Panc1 (cell line): ENCODE data around the gene DOK5. TPM values are rescaled to one million over a fixed set of nuclear protein-coding genes. Genes with fewer than 3 reads are reported as not detected.

Experiments
- ATAC-seq: fragments of 200-7000 bp; cut with Tn5 transposase; 2 replicates; pipeline ENCODE4 v1.9.1; 2020; ENCODE audit warnings: mild to moderate bottlenecking, moderate library complexity
- BruUV-seq: library from RNA; stranded (reverse); fragments of 400-500 nt; replicated peaks from 2 replicates; lab custom pipeline; 2021; lab: Mats Ljungman, UMichigan
- CTCF ChIA-PET: fragments of 300-600 bp; sonication (Branson Sonifier 250); formaldehyde crosslinking; loops from one replicate; lab custom pipeline; 2022; ENCODE audit warnings: antibody characterized with exemption; lab: Charles Lee
- POLR2A ChIA-PET: fragments of 300-600 bp; sonication (Branson Sonifier 250); formaldehyde crosslinking; loops from one replicate; lab custom pipeline; 2022; ENCODE audit warnings: antibody characterized with exemption; lab: Charles Lee
- DNase-seq: peaks from one replicate; pipeline ENCODE4 v3.0.0-alpha.2; 2010; ENCODE audit warnings: low read depth, low spot score
- H3K27ac ChIP-seq: 2 replicates; pipeline ENCODE4 v1.5.1; 2011; ENCODE audit warnings: mild to moderate bottlenecking, low read length, inconsistent platforms
- H3K27me3 ChIP-seq: fragments of 200-500 bp; sonication (Bioruptor generic); 2 replicates; pipeline ENCODE4 v1.6.0; 2014; ENCODE audit warnings: low read length, inconsistent platforms; ENCODE audit not compliant: control insufficient read depth, insufficient read depth
- H3K36me3 ChIP-seq: fragments of 200-500 bp; sonication (Bioruptor generic); 2 replicates; pipeline ENCODE4 v1.5.1; 2014; ENCODE audit warnings: inconsistent platforms, mild to moderate bottlenecking, low read length, moderate library complexity; ENCODE audit not compliant: control insufficient read depth, insufficient read depth
- H3K4me1 ChIP-seq: 2 replicates; pipeline ENCODE4 v1.5.1; 2011; ENCODE audit warnings: inconsistent platforms, mild to moderate bottlenecking, low read length, moderate library complexity; ENCODE audit not compliant: control insufficient read depth, insufficient read depth
- H3K4me3 ChIP-seq, 2 experiments: 2 replicates each; pipeline ENCODE4 v1.5.1; 2011 to 2012; ENCODE audit warnings: low read depth in 2 of 2, low read length in 2 of 2, mild to moderate bottlenecking in 2 of 2, inconsistent platforms in 1 of 2, moderate library complexity in 1 of 2
- H3K9me3 ChIP-seq: fragments of 200-500 bp; sonication (Bioruptor generic); 2 replicates; pipeline ENCODE4 v1.5.1; 2014; ENCODE audit warnings: low read depth, mild to moderate bottlenecking, inconsistent platforms, low read length, moderate library complexity; ENCODE audit not compliant: control insufficient read depth, insufficient read depth
- POLR2AphosphoS5 ChIP-seq: IDR thresholded peaks from 2 replicates; pipeline ENCODE4 v1.6.1; 2012; ENCODE audit warnings: mild to moderate bottlenecking, low read depth, low read length, moderate library complexity
- REST ChIP-seq, 2 experiments: IDR thresholded peaks; 2 replicates each; pipeline ENCODE4 v1.6.1; 2011 to 2012; ENCODE audit warnings: low read depth in 2 of 2, control low read depth in 1 of 2, low read length in 1 of 2, mild to moderate bottlenecking in 1 of 2, moderate library complexity in 1 of 2; ENCODE audit not compliant: insufficient read depth in 1 of 2
- SIN3A ChIP-seq: IDR thresholded peaks from 2 replicates; pipeline ENCODE4 v1.6.1; 2012; ENCODE audit warnings: low read depth, mild to moderate bottlenecking, low read length, moderate library complexity, borderline replicate concordance; ENCODE audit not compliant: insufficient read depth
- TCF7L2 ChIP-seq: IDR thresholded peaks from 2 replicates; pipeline ENCODE4 v1.6.1; 2011; ENCODE audit warnings: mild to moderate bottlenecking, low read depth, low read length, inconsistent platforms
- in situ Hi-C: cut with HindIII; loops from 2 replicates; pipeline ENCODE4 v1.10.0; 2016; ENCODE audit warnings: low sequenced_read_pairs, low pct_unique_long_range_greater_than_20kb
- intact Hi-C: fragments of 100-400 bp; cut with micrococcal nuclease; formaldehyde crosslinking; loops from one replicate; pipeline ENCODE4 v1.10.0; 2022; ENCODE audit not compliant: unreplicated experiment
- total RNA-seq: library from RNA; stranded (reverse); gene quantifications from one replicate; pipeline ENCODE4 v1.2.1, GENCODE V29; 2021; ENCODE audit not compliant: unreplicated experiment
- TF ChIP-seq, protein P1 (sequence below): fragments of 450-650 bp; IDR thresholded peaks from 2 replicates; pipeline ENCODE4 v1.5.1; 2017; ENCODE audit warnings: mild to moderate bottlenecking

DOK5 gene
- total RNA-seq, 1 experiment from 2014 or later, result 0.18 TPM

DNA sequence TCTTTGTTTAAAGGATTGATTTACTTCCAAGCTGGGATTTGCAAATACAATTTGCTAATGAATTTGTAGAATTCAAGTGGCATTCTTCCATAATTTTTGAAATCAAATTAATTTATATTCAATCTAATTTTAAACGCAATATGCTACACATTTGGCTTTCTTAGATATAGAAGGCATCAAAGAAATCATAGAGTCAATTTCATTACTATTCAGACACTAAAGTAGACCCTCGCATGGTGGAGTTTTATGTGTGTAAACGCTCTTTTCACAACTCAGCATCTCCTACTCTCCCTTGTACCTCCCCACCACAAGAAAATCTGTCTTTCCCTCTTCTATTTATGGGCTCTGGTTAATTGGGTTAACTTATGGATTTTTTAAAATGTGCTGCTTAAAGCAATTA lies 144.3 kb downstream of the DOK5 start:
- no peaks in the 10 kb centered on the region for H3K9me3 ChIP-seq
- 0 out of 2 replicates have a peak, but pooled peaks cover 2% of the 10 kb centered on the region for H3K27me3 ChIP-seq
- ATAC-seq (no peak), DNase-seq (no peak)
- in situ Hi-C loops, result no loop called here
- H3K4me3 ChIP-seq, result no peak overlapping the region
- CTCF ChIA-PET, result no interaction called here
- BruUV-seq, result no TSS peak
- H3K4me1 ChIP-seq, result no peaks in the 10 kb centered on the region
- TF ChIP-seq POLR2AphosphoS5, result no peak
- TF ChIP-seq, protein P1, sequence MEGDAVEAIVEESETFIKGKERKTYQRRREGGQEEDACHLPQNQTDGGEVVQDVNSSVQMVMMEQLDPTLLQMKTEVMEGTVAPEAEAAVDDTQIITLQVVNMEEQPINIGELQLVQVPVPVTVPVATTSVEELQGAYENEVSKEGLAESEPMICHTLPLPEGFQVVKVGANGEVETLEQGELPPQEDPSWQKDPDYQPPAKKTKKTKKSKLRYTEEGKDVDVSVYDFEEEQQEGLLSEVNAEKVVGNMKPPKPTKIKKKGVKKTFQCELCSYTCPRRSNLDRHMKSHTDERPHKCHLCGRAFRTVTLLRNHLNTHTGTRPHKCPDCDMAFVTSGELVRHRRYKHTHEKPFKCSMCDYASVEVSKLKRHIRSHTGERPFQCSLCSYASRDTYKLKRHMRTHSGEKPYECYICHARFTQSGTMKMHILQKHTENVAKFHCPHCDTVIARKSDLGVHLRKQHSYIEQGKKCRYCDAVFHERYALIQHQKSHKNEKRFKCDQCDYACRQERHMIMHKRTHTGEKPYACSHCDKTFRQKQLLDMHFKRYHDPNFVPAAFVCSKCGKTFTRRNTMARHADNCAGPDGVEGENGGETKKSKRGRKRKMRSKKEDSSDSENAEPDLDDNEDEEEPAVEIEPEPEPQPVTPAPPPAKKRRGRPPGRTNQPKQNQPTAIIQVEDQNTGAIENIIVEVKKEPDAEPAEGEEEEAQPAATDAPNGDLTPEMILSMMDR, result no peak
- no peak for TF ChIP-seq TCF7L2
- POLR2A ChIA-PET, result no interaction called here
- intact Hi-C loops, result no loop called here
- H3K27ac ChIP-seq, result no peak overlapping the region
- H3K36me3 ChIP-seq, result no peaks in the 10 kb centered on the region

DNA sequence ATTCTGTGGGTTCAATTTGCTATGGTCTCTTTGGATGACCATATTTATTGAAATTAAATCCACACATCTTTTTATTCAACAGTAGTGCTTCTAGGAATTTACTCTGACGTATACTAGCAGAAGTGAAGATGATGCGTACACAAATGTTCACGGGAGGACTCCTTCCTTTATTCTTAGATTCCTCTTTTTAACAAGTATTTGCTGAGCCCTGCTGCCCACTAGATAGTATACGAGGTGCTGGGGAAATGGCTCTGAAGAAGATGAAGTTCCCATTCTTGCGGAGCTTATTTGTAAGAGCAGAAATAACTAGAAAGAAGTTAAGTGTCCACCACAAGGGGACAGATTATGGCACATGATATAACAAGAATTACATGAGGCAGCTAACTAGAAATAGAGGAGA lies 145.2 kb downstream of the DOK5 start:
- no peaks in the 10 kb centered on the region for H3K9me3 ChIP-seq
- intact Hi-C loops, result no loop called here
- H3K4me1 ChIP-seq, result no peaks in the 10 kb centered on the region
- no peak for TF ChIP-seq SIN3A
- no peak for TF ChIP-seq POLR2AphosphoS5
- no peak for TF ChIP-seq REST (IDR thresholded peaks at IDR 0.05; ENCODE audit: insufficient read depth in 1 of 2, low read depth in 2 of 2, low read length in 1 of 2)
- TF ChIP-seq TCF7L2, result no peak
- TF ChIP-seq, protein P1, result no peak
- ChIA-PET POLR2A (no interaction called here), CTCF (no interaction called here)
- 0 out of 2 replicates have a peak, but pooled peaks cover 2% of the 10 kb centered on the region for H3K27me3 ChIP-seq
- BruUV-seq, result no TSS peak
- ATAC-seq (no peak), DNase-seq (no peak)
- no peaks in the 10 kb centered on the region for H3K36me3 ChIP-seq
- H3K27ac ChIP-seq, result no peak overlapping the region
- H3K4me3 ChIP-seq, result no peak overlapping the region
- in situ Hi-C loops, result no loop called here
